Transverse colon (tissue), 4 donors: Measurements from ENCODE around the gene FAM13A. TPM values are rescaled to one million over a fixed set of nuclear protein-coding genes. Genes with fewer than 3 reads are reported as not detected.

Source experiments
- DNase-seq: peaks from one replicate; pipeline ENCODE4 v3.0.0-alpha.2; 2019
- H3K27ac ChIP-seq, 4 donors: fragments of 200-600 bp; sonication (generic); 2 replicates each; pipeline ENCODE4 v1.5.1; 2016 to 2018; ENCODE audit warnings: inconsistent platforms in 4 of 4
- H3K27me3 ChIP-seq: fragments of 200-600 bp; sonication (generic); 2 replicates; pipeline ENCODE4 v1.5.1; 2017; ENCODE audit warnings: inconsistent platforms
- H3K36me3 ChIP-seq, 4 donors: fragments of 200-600 bp; sonication (generic); 2 replicates each; pipeline ENCODE4 v1.5.1; 2017 to 2019; ENCODE audit warnings: inconsistent platforms in 4 of 4
- H3K4me1 ChIP-seq, 4 donors: fragments of 200-600 bp; sonication (generic); 2 replicates each; pipeline ENCODE4 v1.5.1; 2017 to 2020; ENCODE audit warnings: inconsistent platforms in 4 of 4
- H3K4me3 ChIP-seq, 4 donors: fragments of 200-600 bp; sonication (generic); 1 replicate in 1 of 4; 2 replicates in 3 of 4; pipeline versions ENCODE4 v1.5.1 to v1.6.1; 2017 to 2019; ENCODE audit warnings: inconsistent platforms in 4 of 4
- H3K9me3 ChIP-seq, 2 donors: fragments of 200-600 bp; sonication (generic); 2 replicates each; pipeline ENCODE4 v1.5.1; 2017 to 2019; ENCODE audit warnings: inconsistent platforms in 2 of 2
- EP300 ChIP-seq: sonication (generic); formaldehyde crosslinking; IDR thresholded peaks from one replicate; pipeline ENCODE4 v1.6.1; 2017; ENCODE audit warnings: antibody characterized with exemption, low read depth
- POLR2A ChIP-seq: fragments of 450-650 bp; IDR thresholded peaks from one replicate; pipeline ENCODE4 v1.6.1; 2016; ENCODE audit warnings: antibody characterized with exemption, mild to moderate bottlenecking, moderate library complexity
- POLR2AphosphoS5 ChIP-seq, 3 donors: sonication (generic); formaldehyde crosslinking; IDR thresholded peaks; one replicate each; pipeline ENCODE4 v1.6.1; 2016; ENCODE audit warnings: antibody characterized with exemption in 3 of 3
- WGBS, 2 donors: methylation state at CpG; one replicate each; pipeline ENCODE4 v1.1.5; 2018; ENCODE audit warnings: low coverage in 1 of 2; 5-methylcytosine and 5-hydroxymethylcytosine counted together
- in situ Hi-C, 4 donors: fragments of 200-750 bp; cut with MboI; loops; one replicate each; pipeline versions ENCODE4 v1.15.0 to v1.15.1; 2017; ENCODE audit warnings: low sequenced_read_pairs in 3 of 4, low pct_ligation_motif_present in 1 of 4, low pct_unique_long_range_greater_than_20kb in 1 of 4
- intact Hi-C: fragments of 100-400 bp; cut with DNase I; formaldehyde crosslinking; loops from one replicate; pipeline ENCODE4 v1.15.1; 2023; ENCODE audit warnings: low total_unique reads
- total RNA-seq, 4 donors: library from RNA; depleted of rRNA; stranded (reverse); fragments of >200 nt; gene quantifications; one replicate each; pipeline ENCODE4 v1.1.0, GENCODE V29; 2016
- TF ChIP-seq, protein P1 (sequence below), 5 experiments: fragments of 200-600 bp in 3 of 5; fragments of 450-650 bp in 2 of 5; sonication (generic) in 3 of 5; IDR thresholded peaks; 1 replicate in 2 of 5; 2 replicates in 3 of 5; pipeline ENCODE4 v1.5.1; 2016 to 2017; ENCODE audit warnings: antibody characterized with exemption in 5 of 5, inconsistent platforms in 3 of 5, mild to moderate bottlenecking in 2 of 5, moderate library complexity in 1 of 5

FAM13A gene
- total RNA-seq, 4 donors from 2014 or later: 57.6 to 88.6 (median 67.6) TPM

DNA sequence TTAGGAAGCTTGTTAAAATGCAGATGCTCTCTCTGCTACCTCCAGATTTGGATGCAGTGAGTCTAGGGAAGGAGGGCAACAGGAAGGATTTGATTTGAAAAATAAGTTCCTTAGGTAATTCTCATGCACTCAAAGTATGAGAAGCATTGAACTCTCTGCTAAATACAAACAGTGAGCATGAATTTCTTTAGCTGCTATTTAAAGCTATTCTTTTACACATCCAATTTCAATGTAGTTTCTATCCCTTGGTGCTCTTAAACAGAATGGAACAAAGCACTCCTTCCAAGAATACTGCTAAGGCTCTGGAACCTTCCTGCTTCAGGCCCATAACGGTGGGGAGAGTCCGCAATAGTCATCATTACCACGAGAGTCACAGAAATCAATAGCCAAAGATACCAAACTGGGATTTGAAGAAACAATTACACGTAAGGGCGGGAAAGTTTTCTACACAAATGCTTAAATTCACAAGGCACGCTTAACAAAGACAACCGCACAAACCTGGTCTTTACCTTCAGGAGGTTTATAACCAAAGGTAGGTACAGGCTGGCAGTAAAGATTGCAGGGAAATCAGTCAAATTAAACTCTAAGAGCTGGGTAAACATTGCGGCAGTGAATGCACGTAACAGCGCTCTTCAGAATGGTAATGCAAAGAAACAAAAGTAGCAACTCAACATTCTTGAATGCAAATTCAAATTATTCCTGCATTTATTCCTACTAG, 236.1 kb downstream of the FAM13A start:
- TF ChIP-seq POLR2AphosphoS5 (IDR thresholded peaks at IDR 0.05): no peak
- TF ChIP-seq, protein P1, sequence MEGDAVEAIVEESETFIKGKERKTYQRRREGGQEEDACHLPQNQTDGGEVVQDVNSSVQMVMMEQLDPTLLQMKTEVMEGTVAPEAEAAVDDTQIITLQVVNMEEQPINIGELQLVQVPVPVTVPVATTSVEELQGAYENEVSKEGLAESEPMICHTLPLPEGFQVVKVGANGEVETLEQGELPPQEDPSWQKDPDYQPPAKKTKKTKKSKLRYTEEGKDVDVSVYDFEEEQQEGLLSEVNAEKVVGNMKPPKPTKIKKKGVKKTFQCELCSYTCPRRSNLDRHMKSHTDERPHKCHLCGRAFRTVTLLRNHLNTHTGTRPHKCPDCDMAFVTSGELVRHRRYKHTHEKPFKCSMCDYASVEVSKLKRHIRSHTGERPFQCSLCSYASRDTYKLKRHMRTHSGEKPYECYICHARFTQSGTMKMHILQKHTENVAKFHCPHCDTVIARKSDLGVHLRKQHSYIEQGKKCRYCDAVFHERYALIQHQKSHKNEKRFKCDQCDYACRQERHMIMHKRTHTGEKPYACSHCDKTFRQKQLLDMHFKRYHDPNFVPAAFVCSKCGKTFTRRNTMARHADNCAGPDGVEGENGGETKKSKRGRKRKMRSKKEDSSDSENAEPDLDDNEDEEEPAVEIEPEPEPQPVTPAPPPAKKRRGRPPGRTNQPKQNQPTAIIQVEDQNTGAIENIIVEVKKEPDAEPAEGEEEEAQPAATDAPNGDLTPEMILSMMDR (IDR thresholded peaks at IDR 0.05): no peak
- TF ChIP-seq EP300: no peak
- no peak for TF ChIP-seq POLR2A
- in situ Hi-C loops: loop anchor here in 2 of 4 donors (25.0 kb wide), 2 partner anchors 191 to 284 kb away; no protein-coding TSS in a partner anchor
- intact Hi-C loops: no loop called here
- 38 to 56% methylated on average over 7 to 10 of the region's 10 CpGs for WGBS, 2 donors
- peaks cover 16 to 64% (median 32%) of the 10 kb centered on the region in 4 donors for H3K4me1 ChIP-seq
- no peaks in the 10 kb centered on the region for H3K36me3 ChIP-seq
- no peak for DNase-seq
- peak overlapping the region in 3 of 4 donors; percentile 39 to 59 (median 48) for H3K4me3 ChIP-seq
- H3K27ac ChIP-seq: peak overlapping the region; percentile 94 to 96 (median 96)
- H3K9me3 ChIP-seq: no peaks in the 10 kb centered on the region
- H3K27me3 ChIP-seq: no peaks in the 10 kb centered on the region

DNA sequence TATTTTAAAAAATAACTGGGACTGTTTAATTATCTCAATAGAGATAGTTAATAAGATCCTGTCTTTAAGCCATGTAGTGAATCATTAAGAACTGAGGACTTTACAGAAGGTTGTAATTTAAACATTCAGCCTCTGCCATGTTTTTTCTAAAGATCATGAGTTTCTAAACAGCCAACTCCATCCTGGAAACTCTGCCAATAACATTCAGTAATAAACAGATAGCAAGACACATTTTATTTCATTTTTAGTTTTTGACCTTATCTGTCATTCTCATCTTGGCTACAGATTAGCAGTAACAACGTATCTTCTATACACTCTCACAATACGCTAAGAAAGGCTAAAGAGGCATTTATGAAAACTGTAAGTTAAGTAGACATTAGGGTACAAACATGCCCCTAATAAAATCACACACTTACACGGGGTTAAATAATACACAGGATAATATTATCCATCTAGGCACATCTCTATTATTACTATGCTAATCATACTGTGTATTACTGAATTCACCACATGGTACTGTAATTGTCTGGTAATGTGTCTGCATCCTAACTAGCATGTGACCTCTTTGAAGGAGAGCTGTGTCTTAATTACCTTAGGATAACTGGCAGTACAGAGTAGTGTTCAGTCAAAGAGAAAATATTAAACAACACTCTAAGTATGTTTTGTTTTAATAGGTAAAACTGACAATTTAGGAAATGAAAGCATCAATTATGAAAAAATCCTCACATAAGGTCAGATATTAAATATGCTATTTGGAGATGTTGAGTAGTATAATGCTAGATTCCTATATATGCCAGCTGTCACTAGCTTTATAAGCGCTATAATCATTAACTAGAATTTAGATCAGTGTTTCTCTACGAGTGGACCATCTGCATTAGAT, 236.9 kb downstream of the FAM13A start:
- 34 to 53% methylated on average over 5 of the region's 5 CpGs for WGBS, 2 donors
- Histone ChIP-seq H3K27ac (peak overlapping the region; percentile 94 to 96 (median 96)), H3K4me1 (peaks cover 16 to 64% (median 32%) of the 10 kb centered on the region in 4 donors), H3K27me3 (no peaks in the 10 kb centered on the region), H3K36me3 (no peaks in the 10 kb centered on the region), H3K4me3 (peak overlapping the region in 3 of 4 donors; percentile 39 to 59 (median 48)), H3K9me3 (no peaks in the 10 kb centered on the region)
- DNase-seq: no peak
- TF ChIP-seq POLR2AphosphoS5 (IDR thresholded peaks at IDR 0.05): no peak
- TF ChIP-seq POLR2A: no peak
- TF ChIP-seq, protein P1 (IDR thresholded peaks at IDR 0.05): no peak
- TF ChIP-seq EP300: no peak
- intact Hi-C loops: loop anchor here (10.0 kb wide), 1 partner anchor 205 kb away; no protein-coding TSS in a partner anchor
- in situ Hi-C loops: loop anchor here (5.0 to 25.0 kb wide), 5 partner anchors 192 to 283 kb away; no protein-coding TSS in a partner anchor

DNA sequence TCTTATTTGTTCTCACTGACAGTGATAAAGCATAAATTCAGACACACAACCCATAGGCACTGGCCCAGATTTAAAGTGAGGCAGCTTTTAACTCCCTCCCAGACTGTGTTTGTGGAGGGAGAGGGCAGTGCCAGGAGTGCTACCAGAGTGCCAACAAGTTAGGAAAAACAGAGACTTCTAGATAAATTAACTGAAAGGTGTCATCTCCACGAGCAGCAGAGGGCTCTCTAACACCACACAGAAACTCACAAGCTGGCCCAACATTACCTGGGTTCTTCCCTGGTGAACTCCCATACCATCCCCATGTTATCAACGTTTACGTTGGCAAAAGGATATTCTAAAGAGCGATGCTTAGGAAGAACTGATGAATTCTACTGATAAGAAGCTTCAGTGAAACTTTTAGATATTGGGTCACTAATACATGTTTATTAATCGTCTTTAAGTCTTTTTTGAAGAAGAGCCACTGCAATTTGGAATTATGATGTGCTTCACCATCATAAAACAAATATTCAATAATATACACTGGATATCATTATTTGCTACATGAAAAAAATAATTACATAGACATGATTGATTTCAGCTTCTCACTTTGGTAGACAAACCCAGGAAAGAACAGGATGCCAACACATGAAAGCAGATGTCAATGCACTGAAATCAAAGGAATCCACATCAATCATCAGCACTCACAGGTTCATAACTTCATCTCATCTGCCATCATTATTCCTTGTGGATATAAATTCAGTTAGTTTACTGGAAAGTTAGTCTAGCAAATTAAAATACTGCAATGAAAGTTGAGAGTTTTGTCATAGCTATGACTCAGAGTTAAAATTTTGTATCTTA, 238.1 kb downstream of the FAM13A start:
- in situ Hi-C loops (loop anchor here (5.0 to 25.0 kb wide), 5 partner anchors 193 to 282 kb away; no protein-coding TSS in a partner anchor), intact Hi-C loops (loop anchor here (10.0 kb wide), 1 partner anchor 206 kb away; no protein-coding TSS in a partner anchor)
- Histone ChIP-seq H3K36me3 (no peaks in the 10 kb centered on the region), H3K27ac (peak overlapping the region; percentile 28 to 96 (median 96)), H3K4me1 (peaks cover 12 to 65% (median 29%) of the 10 kb centered on the region in 4 donors), H3K9me3 (no peaks in the 10 kb centered on the region), H3K27me3 (no peaks in the 10 kb centered on the region), H3K4me3 (no peak overlapping the region)
- TF ChIP-seq EP300: no peak
- TF ChIP-seq POLR2A: no peak
- TF ChIP-seq, protein P1 (IDR thresholded peaks at IDR 0.05): peak; percentile 58 to 65 (median 60)
- no peak for TF ChIP-seq POLR2AphosphoS5 (IDR thresholded peaks at IDR 0.05)
- DNase-seq: peak; percentile 71
- 24 to 25% methylated on average over 5 of the region's 5 CpGs for WGBS, 2 donors
